DND-41 (cell line): ENCODE results near the gene NAGLU.

Experiments used
- ATAC-seq: fragments of 200-7000 bp; cut with Tn5 transposase; 3 replicates; pipeline ENCODE4 v1.9.1; 2021; ENCODE audit warnings: low read depth; ENCODE audit not compliant: insufficient read depth
- DNase-seq: peaks from one replicate; pipeline ENCODE4 v3.0.0-alpha.2; 2020
- H2AFZ ChIP-seq: 2 replicates; pipeline ENCODE4 v1.6.0; 2012; ENCODE audit warnings: low read depth, low read length
- H3K27ac ChIP-seq: 2 replicates; pipeline ENCODE4 v1.5.1; 2012; ENCODE audit warnings: low read length, inconsistent platforms
- H3K27me3 ChIP-seq: fragments of 200-600 bp; sonication (generic); 2 replicates; pipeline ENCODE4 v1.6.0; 2012; ENCODE audit warnings: low read length, mild to moderate bottlenecking, inconsistent platforms; ENCODE audit not compliant: insufficient read depth, poor library complexity
- H3K36me3 ChIP-seq: 2 replicates; pipeline ENCODE4 v1.5.1; 2012; ENCODE audit warnings: low read length, inconsistent platforms; ENCODE audit not compliant: insufficient read depth
- H3K4me1 ChIP-seq: 2 replicates; pipeline ENCODE4 v1.5.1; 2012; ENCODE audit warnings: mild to moderate bottlenecking, low read length; ENCODE audit not compliant: insufficient read depth
- H3K4me2 ChIP-seq: 2 replicates; pipeline ENCODE4 v1.6.0; 2012; ENCODE audit warnings: mild to moderate bottlenecking, moderate library complexity, low read length, inconsistent platforms; ENCODE audit not compliant: insufficient read depth
- H3K4me3 ChIP-seq, 2 experiments: fragments of 200-600 bp in 1 of 2; shearing (Covaris generic) in 1 of 2; 2 replicates each; pipeline ENCODE4 v1.5.1; 2012 to 2016; ENCODE audit warnings: inconsistent platforms in 2 of 2, low read length in 2 of 2, mild to moderate bottlenecking in 2 of 2, low read depth in 1 of 2, moderate library complexity in 1 of 2
- H3K79me2 ChIP-seq: 2 replicates; pipeline ENCODE4 v1.6.0; 2012; ENCODE audit warnings: low read length, inconsistent platforms; ENCODE audit not compliant: insufficient read depth
- H3K9ac ChIP-seq: 2 replicates; pipeline ENCODE4 v1.6.0; 2012; ENCODE audit warnings: low read depth, mild to moderate bottlenecking, inconsistent platforms, low read length, moderate library complexity
- H3K9me3 ChIP-seq: 2 replicates; pipeline ENCODE4 v1.5.1; 2012; ENCODE audit warnings: low read length, moderate library complexity, mild to moderate bottlenecking, inconsistent platforms; ENCODE audit not compliant: insufficient read depth, severe bottlenecking
- H4K20me1 ChIP-seq: 2 replicates; pipeline ENCODE4 v1.6.0; 2012; ENCODE audit warnings: low read length; ENCODE audit not compliant: insufficient read depth
- EZH2 ChIP-seq: IDR thresholded peaks from 3 replicates; pipeline ENCODE4 v1.6.1; 2012; ENCODE audit warnings: borderline replicate concordance, low read depth, mild to moderate bottlenecking, moderate library complexity, low read length, inconsistent platforms; ENCODE audit not compliant: severe bottlenecking
- TF ChIP-seq, protein P1 (sequence below): IDR thresholded peaks from 2 replicates; pipeline ENCODE4 v1.5.1; 2012; ENCODE audit warnings: borderline replicate concordance, low read length, moderate library complexity, mild to moderate bottlenecking; ENCODE audit not compliant: poor library complexity, severe bottlenecking; ENCODE audit errors: extremely low read depth

NAGLU gene

DNA sequence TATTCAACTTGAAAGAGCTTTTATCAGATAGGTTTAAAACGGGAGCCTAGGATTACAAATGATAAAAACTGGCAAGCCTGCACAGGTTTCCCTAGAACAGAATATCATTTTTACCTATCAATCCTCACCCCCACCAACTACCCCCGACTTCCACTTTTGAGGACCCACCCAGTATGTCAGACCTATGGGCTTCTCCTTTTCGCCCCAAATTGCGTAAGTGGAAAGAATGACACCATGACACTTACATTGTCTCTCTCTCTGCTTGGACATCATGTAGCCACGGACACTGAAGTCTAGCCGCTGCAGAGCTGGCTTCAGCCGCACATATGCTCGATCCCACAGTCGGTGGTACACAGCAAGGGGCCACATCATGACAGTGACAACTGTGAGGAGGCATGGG lies 48.8 kb downstream of the NAGLU start:
- Histone ChIP-seq H3K4me2 (no peak overlapping the region), H3K9me3 (no peaks in the 10 kb centered on the region), H2AFZ (no peak overlapping the region), H3K9ac (no peak overlapping the region), H3K27me3 (no peaks in the 10 kb centered on the region), H3K4me1 (peaks cover under 1% of the 10 kb centered on the region; the same call in 1 of the 2 replicates), H4K20me1 (no peaks in the 10 kb centered on the region), H3K4me3 (no peak overlapping the region), H3K36me3 (peaks cover 96% of the 10 kb centered on the region), H3K27ac (no peak overlapping the region), H3K79me2 (no peaks in the 10 kb centered on the region)
- no peak for DNase-seq
- no peak for ATAC-seq
- no peak for TF ChIP-seq EZH2
- TF ChIP-seq, protein P1, sequence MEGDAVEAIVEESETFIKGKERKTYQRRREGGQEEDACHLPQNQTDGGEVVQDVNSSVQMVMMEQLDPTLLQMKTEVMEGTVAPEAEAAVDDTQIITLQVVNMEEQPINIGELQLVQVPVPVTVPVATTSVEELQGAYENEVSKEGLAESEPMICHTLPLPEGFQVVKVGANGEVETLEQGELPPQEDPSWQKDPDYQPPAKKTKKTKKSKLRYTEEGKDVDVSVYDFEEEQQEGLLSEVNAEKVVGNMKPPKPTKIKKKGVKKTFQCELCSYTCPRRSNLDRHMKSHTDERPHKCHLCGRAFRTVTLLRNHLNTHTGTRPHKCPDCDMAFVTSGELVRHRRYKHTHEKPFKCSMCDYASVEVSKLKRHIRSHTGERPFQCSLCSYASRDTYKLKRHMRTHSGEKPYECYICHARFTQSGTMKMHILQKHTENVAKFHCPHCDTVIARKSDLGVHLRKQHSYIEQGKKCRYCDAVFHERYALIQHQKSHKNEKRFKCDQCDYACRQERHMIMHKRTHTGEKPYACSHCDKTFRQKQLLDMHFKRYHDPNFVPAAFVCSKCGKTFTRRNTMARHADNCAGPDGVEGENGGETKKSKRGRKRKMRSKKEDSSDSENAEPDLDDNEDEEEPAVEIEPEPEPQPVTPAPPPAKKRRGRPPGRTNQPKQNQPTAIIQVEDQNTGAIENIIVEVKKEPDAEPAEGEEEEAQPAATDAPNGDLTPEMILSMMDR = no peak

DNA sequence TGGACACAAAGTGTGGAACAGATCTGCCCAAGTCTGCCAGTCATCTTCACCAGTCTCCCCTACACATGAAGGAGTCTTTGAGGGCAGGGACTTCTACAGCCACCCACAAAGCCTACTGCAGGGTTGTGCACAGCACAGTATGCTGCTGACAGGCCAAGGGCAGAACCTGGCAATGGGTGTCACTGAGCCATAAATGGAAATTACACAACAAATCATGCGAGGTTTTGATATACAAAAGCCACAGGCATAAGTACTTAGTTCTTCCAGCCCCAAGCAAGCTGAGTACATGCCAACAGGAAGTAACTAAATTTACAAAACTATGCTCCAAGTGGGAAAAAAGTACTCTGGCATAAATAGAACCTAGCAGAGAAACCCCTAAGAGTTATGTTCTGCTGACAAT lies 49.3 kb downstream of the NAGLU start:
- DNase-seq (no peak), ATAC-seq (no peak)
- TF ChIP-seq EZH2 = no peak
- TF ChIP-seq, protein P1 = no peak
- Histone ChIP-seq H3K27me3 (no peaks in the 10 kb centered on the region), H3K4me2 (no peak overlapping the region), H3K4me3 (no peak overlapping the region), H3K9me3 (no peaks in the 10 kb centered on the region), H2AFZ (no peak overlapping the region), H3K79me2 (no peaks in the 10 kb centered on the region), H3K9ac (no peak overlapping the region), H3K36me3 (peaks cover 96% of the 10 kb centered on the region), H3K27ac (no peak overlapping the region), H4K20me1 (no peaks in the 10 kb centered on the region), H3K4me1 (no peaks in the 10 kb centered on the region)

DNA sequence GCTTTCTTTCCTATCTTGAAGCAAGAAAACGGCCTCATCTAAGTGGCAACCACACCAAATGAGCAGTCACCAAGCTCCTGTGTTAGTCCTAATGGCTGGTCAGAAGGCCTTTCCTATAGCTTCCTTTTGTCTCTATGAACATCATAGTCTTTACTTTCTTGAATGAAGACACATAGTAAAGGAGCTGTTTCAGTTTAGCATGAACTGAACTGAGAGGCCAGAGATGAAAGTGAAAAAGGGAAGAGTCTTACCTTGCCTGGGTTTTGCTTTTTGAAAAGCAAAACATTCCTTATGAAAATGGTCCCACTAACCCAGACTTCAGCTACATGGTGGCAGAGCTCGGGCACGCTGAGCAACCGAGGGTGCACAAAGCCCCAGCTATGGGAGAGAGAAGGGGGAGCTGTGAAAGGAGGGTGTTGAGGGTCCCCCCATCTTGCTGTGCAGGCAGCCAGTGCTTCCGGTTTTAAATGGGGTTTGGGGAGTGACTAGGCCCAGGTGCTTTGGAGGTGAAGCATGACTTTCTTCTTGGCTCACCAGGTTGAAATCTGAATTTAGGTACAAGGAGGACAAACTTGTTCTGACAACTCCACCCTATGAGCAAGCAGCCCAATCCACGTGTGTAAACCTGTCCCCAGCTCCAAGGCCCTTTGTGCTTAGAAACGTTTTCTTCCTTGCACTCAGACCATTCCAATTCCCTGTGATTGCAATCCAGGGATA lies 50.6 kb downstream of the NAGLU start:
- Histone ChIP-seq H3K27me3 (no peaks in the 10 kb centered on the region), H3K9me3 (no peaks in the 10 kb centered on the region), H3K4me1 (no peaks in the 10 kb centered on the region), H3K4me2 (no peak overlapping the region), H2AFZ (no peak overlapping the region), H4K20me1 (no peaks in the 10 kb centered on the region), H3K36me3 (peaks cover 99% of the 10 kb centered on the region), H3K4me3 (no peak overlapping the region), H3K27ac (no peak overlapping the region), H3K9ac (no peak overlapping the region), H3K79me2 (0 out of 2 replicates have a peak, but pooled peaks cover under 1% of the 10 kb centered on the region)
- no peak for TF ChIP-seq EZH2
- TF ChIP-seq, protein P1 = no peak
- ATAC-seq (no peak), DNase-seq (no peak)

DNA sequence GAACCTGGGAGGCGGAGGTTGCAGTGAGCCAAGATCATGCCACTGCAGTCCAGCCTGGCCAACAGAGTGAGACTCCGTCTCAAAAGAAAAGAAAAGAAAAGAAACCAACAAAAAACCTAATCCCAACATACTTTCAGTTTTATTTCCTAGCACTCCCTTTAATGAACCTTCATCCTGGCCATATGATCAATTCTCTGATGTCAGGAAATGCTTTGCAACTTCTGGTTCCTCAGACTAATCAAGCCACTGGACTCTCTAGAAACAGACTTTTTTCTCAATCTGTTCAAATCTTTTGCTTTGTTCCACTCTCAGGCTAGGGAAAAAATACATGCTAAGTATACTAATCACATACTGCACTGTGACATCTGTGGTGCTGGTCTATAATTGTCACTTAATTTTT lies 54.8 kb downstream of the NAGLU start:
- no peaks in the 10 kb centered on the region for H3K9me3 ChIP-seq
- H3K79me2 ChIP-seq = peaks cover 28% of the 10 kb centered on the region
- no peak overlapping the region for H2AFZ ChIP-seq
- H3K4me3 ChIP-seq = no peak overlapping the region
- peaks cover 67% of the 10 kb centered on the region for H3K36me3 ChIP-seq
- no peak overlapping the region for H3K9ac ChIP-seq
- no peaks in the 10 kb centered on the region for H3K4me1 ChIP-seq
- peaks cover 3% of the 10 kb centered on the region for H4K20me1 ChIP-seq
- TF ChIP-seq EZH2 = no peak
- TF ChIP-seq, protein P1 = no peak
- no peak for DNase-seq
- ATAC-seq = no peak
- H3K27me3 ChIP-seq = no peaks in the 10 kb centered on the region
- H3K4me2 ChIP-seq = no peak overlapping the region
- H3K27ac ChIP-seq = no peak overlapping the region
